Measurements from ENCODE around the gene RUFY2. TPM values are rescaled to one million over a fixed set of nuclear protein-coding genes. Genes with fewer than 3 reads are reported as not detected.

Gene RUFY2
- total RNA-seq, 4 donors from 2014 or later, result 8.1 to 25.4 (median 14.0) TPM

DNA sequence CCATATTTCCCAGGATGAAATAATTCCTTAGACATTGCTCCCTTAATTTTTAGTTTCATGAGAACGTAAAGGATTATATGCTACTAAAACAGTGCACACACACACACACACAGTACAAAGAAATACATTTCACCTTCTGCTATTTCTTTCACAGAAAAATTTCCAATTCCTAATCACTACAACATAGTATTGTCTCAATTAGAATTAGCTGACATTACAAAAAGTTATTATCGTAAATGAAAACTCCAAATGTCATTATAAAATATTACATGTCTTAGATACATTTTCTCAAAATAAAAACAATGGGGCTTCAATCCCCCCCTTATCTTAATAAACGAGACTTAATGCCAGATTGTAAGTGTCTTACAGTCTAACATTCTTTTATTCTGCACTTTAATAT lies 12.3 kb upstream of the RUFY2 start:
- Histone ChIP-seq H3K4me1 (no peaks in the 10 kb centered on the region), H3K4me3 (no peak overlapping the region), H3K27me3 (no peaks in the 10 kb centered on the region), H3K36me3 (peaks cover 0 to 14% (median 0%) of the 10 kb centered on the region in 3 donors), H3K27ac (no peak overlapping the region), H3K9me3 (no peaks in the 10 kb centered on the region)
- intact Hi-C loops (cut with DNase I), result no loop called here
- no peak for TF ChIP-seq POLR2A (IDR thresholded peaks at IDR 0.05)
- TF ChIP-seq, protein P1, sequence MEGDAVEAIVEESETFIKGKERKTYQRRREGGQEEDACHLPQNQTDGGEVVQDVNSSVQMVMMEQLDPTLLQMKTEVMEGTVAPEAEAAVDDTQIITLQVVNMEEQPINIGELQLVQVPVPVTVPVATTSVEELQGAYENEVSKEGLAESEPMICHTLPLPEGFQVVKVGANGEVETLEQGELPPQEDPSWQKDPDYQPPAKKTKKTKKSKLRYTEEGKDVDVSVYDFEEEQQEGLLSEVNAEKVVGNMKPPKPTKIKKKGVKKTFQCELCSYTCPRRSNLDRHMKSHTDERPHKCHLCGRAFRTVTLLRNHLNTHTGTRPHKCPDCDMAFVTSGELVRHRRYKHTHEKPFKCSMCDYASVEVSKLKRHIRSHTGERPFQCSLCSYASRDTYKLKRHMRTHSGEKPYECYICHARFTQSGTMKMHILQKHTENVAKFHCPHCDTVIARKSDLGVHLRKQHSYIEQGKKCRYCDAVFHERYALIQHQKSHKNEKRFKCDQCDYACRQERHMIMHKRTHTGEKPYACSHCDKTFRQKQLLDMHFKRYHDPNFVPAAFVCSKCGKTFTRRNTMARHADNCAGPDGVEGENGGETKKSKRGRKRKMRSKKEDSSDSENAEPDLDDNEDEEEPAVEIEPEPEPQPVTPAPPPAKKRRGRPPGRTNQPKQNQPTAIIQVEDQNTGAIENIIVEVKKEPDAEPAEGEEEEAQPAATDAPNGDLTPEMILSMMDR (IDR thresholded peaks at IDR 0.05), result no peak
- 87 to 88% methylated on average over 3 of the region's 3 CpGs for WGBS, 2 donors
- DNase-seq, result no peak

DNA sequence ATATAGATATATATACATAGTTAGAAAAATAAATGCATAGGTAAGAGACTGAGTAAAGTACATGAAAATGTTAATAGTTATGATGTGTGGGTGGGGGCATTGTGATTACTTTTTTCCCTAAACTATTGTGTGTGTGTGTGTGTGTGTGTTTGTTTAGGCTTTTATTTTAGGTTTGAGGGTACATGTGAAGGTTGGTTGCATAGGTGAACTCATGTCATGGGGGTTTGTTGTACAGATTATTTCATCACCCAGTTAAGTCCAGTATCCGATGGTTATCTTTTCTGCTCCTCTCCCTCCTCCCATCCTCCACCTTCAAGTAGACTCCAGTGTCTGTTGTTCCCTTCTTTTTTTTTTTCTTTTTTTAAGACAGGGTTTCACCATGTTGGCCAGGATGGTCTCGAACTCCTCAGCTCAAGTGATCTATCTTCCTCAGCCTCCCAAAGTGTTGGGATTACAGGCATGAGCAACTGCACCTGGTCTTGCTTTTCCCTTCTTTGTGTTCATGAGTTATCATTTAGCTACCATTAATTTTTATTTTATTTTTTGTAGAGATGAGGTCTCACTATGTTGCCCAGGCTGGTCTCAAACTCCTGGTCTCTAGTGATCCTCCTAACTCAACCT lies 1.9 kb upstream of the RUFY2 start:
- no peak for DNase-seq
- Histone ChIP-seq H3K9me3 (no peaks in the 10 kb centered on the region), H3K27me3 (no peaks in the 10 kb centered on the region), H3K4me1 (peaks cover 0 to 28% (median 3%) of the 10 kb centered on the region in 3 donors), H3K4me3 (no peak overlapping the region), H3K27ac (no peak overlapping the region), H3K36me3 (no peaks in the 10 kb centered on the region)
- TF ChIP-seq POLR2A (IDR thresholded peaks at IDR 0.05), result no peak
- TF ChIP-seq, protein P1 (IDR thresholded peaks at IDR 0.05), result no peak
- 88 to 94% methylated on average over 2 of the region's 2 CpGs for WGBS, 2 donors
- intact Hi-C loops (cut with DNase I), result no loop called here

DNA sequence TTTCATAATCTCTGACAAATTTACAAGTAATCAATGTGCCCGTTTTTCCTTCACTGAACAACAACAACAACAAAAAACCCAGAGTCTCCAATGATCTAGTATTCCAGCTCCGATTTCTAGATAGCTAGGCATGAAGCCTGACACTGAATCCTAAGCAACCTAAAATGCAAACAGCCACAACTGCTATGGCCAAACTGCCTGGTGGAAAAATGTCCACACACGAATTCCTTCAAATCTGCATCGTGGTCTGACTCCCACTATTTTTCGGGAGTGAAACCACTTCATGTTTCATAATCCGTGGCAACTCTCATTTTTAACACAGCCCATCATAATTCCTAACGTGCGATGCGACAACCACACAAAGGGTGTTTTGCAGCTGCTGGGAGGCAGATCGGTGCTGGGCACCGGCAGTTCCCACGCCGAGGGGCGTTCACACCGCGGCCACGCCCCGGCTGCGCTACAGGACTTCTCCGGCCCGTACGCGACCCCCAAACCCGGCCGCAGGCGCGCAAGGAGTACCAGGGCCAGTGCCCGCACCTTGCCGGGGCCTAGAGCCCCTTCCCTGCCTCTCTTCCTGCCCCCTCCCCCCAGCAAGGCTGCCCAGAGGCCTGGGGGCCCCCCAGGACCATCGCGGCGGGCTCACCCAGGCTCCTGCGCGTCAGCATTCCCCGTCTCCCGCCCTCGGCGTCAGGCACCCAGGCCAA lies 814 bp downstream of the RUFY2 start:
- WGBS, 2 donors, result 0% methylated on average over 18 to 25 of the region's 38 CpGs
- intact Hi-C loops (cut with DNase I), result no loop called here
- Histone ChIP-seq H3K36me3 (peaks cover 0 to 9% (median 0%) of the 10 kb centered on the region in 3 donors), H3K4me3 (peak overlapping the region; percentile 90 to 99 (median 96)), H3K27me3 (no peaks in the 10 kb centered on the region), H3K27ac (peak overlapping the region; percentile 93 to 97 (median 96)), H3K4me1 (peaks cover 0 to 28% (median 3%) of the 10 kb centered on the region in 3 donors), H3K9me3 (no peaks in the 10 kb centered on the region)
- no peak for DNase-seq
- no peak for TF ChIP-seq POLR2A (IDR thresholded peaks at IDR 0.05)
- TF ChIP-seq, protein P1 (IDR thresholded peaks at IDR 0.05), result no peak

DNA sequence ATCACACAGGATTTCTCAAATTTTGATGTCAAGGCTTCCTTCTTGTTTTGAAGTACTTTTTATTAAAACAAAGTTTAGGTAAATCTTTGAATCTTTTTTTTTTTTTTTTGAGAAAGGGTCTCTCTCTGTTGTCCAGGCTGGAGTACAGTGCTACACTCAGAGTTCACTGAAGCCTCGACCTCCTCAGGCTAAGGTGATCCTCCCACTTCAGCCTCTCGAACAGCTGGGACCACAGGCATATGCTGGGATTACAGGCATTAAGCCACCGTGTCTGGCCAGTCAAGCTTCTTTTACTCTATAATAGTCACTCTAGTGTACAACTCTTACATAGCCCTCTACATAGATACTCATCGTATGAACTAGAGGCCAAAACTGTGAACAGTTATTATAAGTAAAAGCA lies 3.4 kb downstream of the RUFY2 start:
- WGBS, 2 donors, result 74 to 75% methylated on average over 4 of the region's 4 CpGs

DNA sequence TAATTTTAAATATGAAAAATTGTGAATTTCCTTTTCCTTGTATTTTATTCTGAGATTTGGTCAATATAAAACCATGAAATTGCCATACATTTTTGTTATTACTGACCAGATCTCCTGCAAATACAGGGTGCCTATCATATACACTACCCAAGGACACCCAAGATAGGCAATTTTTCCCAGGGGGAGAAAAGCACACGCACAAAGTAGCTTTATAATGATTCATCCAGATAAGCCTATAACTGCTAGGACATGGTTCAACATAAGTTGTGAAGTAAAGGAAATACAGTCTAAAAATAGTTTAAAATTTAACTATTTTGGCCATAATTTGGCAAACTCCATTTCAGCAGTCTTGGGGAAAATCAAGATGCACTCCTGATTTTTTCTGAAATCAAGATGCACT lies 4.8 kb downstream of the RUFY2 start:
- no peaks in the 10 kb centered on the region for H3K9me3 ChIP-seq
- no peak overlapping the region for H3K4me3 ChIP-seq
- no peak for DNase-seq
- H3K4me1 ChIP-seq, result peaks cover 0 to 22% (median 3%) of the 10 kb centered on the region in 3 donors
- no peak overlapping the region for H3K27ac ChIP-seq
- 90% methylated on average over 1 of the region's 1 CpG for WGBS, 2 donors
- no peak for TF ChIP-seq POLR2A (IDR thresholded peaks at IDR 0.05)
- TF ChIP-seq, protein P1 (IDR thresholded peaks at IDR 0.05), result no peak
- no peaks in the 10 kb centered on the region for H3K27me3 ChIP-seq
- H3K36me3 ChIP-seq, result peaks cover 0 to 49% (median 0%) of the 10 kb centered on the region in 3 donors
- intact Hi-C loops (cut with DNase I), result no loop called here

More for the DNA sequence above, 3.4 kb downstream of the RUFY2 start:
- Histone ChIP-seq H3K27ac (no peak overlapping the region), H3K27me3 (no peaks in the 10 kb centered on the region), H3K36me3 (peaks cover 0 to 35% (median 0%) of the 10 kb centered on the region in 3 donors), H3K4me3 (no peak overlapping the region), H3K9me3 (no peaks in the 10 kb centered on the region), H3K4me1 (peaks cover 0 to 28% (median 3%) of the 10 kb centered on the region in 3 donors)
- DNase-seq, result no peak
- no peak for TF ChIP-seq POLR2A (IDR thresholded peaks at IDR 0.05)
- TF ChIP-seq, protein P1 (IDR thresholded peaks at IDR 0.05), result no peak
- intact Hi-C loops (cut with DNase I), result no loop called here
